RWPE2 (cell line): Measurements from ENCODE around the gene HOXD12.

ENCODE experiments used
- ATAC-seq: fragments of 200-7000 bp; cut with Tn5 transposase; 3 replicates; pipeline ENCODE4 v1.9.1; 2021; ENCODE audit warnings: low read depth
- DNase-seq: peaks from one replicate; pipeline ENCODE4 v3.0.0-alpha.2; 2020; ENCODE audit warnings: low spot score
- H3K27ac ChIP-seq: fragments of 450-650 bp; 2 replicates; pipeline ENCODE4 v1.5.1; 2017; ENCODE audit warnings: mild to moderate bottlenecking; ENCODE audit not compliant: poor library complexity, severe bottlenecking
- H3K27me3 ChIP-seq: fragments of 250-450 bp; sonication (Bioruptor Pico); 2 replicates; pipeline ENCODE4 v1.5.1; 2021; ENCODE audit warnings: mild to moderate bottlenecking, moderate library complexity; ENCODE audit not compliant: insufficient read depth, poor library complexity, severe bottlenecking
- H3K36me3 ChIP-seq: fragments of 250-450 bp; sonication (Bioruptor Pico); 2 replicates; pipeline ENCODE4 v1.5.1; 2020; ENCODE audit warnings: low read depth, mild to moderate bottlenecking, moderate library complexity
- H3K4me1 ChIP-seq: fragments of 250-450 bp; sonication (Bioruptor Pico); 2 replicates; pipeline ENCODE4 v1.5.1; 2021; ENCODE audit warnings: mild to moderate bottlenecking, moderate library complexity; ENCODE audit not compliant: insufficient read depth, poor library complexity, severe bottlenecking
- H3K4me3 ChIP-seq: fragments of 250-450 bp; sonication (Bioruptor Pico); 2 replicates; pipeline ENCODE4 v1.5.1; 2021; ENCODE audit warnings: mild to moderate bottlenecking, moderate library complexity; ENCODE audit not compliant: severe bottlenecking
- H3K9me3 ChIP-seq: fragments of 250-450 bp; sonication (Bioruptor Pico); 2 replicates; pipeline ENCODE4 v1.5.1; 2021; ENCODE audit warnings: mild to moderate bottlenecking, moderate library complexity; ENCODE audit not compliant: severe bottlenecking
- TF ChIP-seq, protein P1 (sequence below): fragments of 450-650 bp; IDR thresholded peaks from one replicate; pipeline ENCODE4 v1.5.1; 2017; ENCODE audit warnings: mild to moderate bottlenecking, moderate library complexity; ENCODE audit not compliant: poor library complexity, severe bottlenecking

HOXD12 gene

DNA sequence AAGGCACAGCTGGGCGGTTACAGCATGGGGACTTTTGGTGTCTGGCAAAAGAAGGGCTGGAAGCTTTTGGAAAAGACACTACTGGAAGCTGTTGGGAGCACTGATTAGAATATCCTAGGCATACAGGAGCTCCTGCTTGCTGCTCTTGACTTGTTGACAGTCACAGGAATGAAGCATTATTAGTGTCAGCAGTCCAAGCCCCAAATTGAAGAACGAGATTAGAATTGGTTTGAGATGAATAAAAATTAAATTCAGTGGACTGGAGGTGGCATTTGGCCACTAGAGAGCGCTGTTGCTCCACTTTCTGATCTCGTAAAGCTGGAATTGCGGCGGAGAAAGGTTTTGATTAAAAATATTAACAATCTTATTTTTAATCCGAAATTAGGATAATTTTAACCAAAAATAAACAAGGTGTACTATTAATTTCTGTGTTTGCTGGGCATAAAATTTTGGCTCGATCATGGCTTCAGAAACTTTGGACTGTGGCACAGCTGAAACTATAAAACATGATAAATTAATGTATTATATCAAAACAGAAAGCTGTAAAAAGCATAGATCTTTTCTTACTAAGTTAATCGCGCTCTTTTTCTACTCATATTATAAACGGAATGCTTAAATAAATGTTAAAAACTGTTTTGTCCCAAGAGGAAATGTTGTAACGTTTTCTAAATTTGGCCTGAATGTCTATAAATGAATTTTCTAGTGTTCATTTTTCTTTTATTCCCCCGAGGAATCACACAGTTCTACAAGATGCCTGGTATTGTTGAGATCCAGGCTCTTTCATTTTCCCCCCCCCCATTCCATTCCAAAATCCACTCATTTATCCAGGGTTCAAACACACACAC is 27.6 kb downstream of the HOXD12 start:
- H3K4me3 ChIP-seq = no peak overlapping the region
- no peaks in the 10 kb centered on the region for H3K9me3 ChIP-seq
- peak; percentile 13; the same call in 1 of the 3 replicates for ATAC-seq
- H3K36me3 ChIP-seq = peaks cover 8% of the 10 kb centered on the region
- TF ChIP-seq, protein P1, sequence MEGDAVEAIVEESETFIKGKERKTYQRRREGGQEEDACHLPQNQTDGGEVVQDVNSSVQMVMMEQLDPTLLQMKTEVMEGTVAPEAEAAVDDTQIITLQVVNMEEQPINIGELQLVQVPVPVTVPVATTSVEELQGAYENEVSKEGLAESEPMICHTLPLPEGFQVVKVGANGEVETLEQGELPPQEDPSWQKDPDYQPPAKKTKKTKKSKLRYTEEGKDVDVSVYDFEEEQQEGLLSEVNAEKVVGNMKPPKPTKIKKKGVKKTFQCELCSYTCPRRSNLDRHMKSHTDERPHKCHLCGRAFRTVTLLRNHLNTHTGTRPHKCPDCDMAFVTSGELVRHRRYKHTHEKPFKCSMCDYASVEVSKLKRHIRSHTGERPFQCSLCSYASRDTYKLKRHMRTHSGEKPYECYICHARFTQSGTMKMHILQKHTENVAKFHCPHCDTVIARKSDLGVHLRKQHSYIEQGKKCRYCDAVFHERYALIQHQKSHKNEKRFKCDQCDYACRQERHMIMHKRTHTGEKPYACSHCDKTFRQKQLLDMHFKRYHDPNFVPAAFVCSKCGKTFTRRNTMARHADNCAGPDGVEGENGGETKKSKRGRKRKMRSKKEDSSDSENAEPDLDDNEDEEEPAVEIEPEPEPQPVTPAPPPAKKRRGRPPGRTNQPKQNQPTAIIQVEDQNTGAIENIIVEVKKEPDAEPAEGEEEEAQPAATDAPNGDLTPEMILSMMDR = peak; percentile 94
- no peak for DNase-seq
- no peaks in the 10 kb centered on the region for H3K27me3 ChIP-seq
- H3K27ac ChIP-seq = no peak overlapping the region
- peaks cover 5% of the 10 kb centered on the region for H3K4me1 ChIP-seq

DNA sequence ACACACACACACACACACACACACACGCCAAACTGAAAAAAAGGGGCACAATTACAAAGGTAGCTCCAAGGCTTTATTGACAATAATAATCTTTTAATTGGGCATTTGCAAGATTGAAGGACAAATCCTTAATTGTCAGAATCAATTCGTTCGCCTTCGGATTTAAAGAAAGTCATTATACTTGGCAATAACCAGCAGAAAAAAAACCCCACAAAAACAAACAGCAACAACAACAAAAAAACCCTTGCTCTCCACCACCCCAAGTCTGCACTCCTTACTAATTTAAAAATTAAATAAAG is 28.1 kb downstream of the HOXD12 start:
- Histone ChIP-seq H3K9me3 (no peaks in the 10 kb centered on the region), H3K27ac (no peak overlapping the region), H3K27me3 (no peaks in the 10 kb centered on the region), H3K4me1 (peaks cover 5% of the 10 kb centered on the region), H3K4me3 (no peak overlapping the region), H3K36me3 (peaks cover 8% of the 10 kb centered on the region)
- ATAC-seq (no peak), DNase-seq (no peak)
- TF ChIP-seq, protein P1 = no peak

DNA sequence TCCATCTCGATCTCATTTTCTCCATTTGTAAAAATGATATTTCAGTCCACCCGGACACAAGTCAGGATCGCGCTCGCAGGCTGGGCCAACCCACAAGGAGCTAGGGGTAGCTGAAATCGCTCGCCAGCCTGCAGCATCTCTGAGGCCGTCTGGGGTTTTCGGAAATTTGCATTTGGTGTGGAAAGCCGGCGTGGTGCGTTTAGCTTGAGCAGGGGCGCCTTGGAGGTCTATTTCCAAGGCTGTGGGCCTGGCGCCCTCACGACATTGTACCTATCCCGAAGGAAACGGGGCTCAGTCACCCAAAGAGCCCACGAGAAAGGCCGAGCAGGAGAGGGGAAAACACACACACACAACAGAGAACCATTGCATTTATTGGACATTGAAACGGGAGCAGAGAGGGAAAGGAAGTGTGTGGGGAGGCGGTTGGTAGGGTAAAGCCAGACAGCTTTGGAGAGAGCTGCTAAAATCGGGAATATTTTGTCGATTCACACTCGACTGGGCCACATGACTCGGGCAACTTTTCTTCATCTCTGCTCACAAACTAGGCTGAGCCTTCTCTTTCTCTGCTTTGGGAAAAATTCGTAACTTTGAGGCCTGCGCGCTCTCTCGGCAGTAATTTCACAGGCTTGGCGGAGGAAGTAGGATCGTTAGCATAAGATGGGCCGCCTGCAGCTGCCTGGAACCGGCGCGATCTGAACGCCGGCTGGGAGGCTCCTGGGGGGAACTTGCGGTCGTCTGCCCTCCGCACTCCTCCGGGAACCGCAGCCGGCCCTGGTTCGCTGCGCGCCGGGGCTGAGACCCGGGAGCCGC is 28.8 kb downstream of the HOXD12 start:
- H3K27me3 ChIP-seq = no peaks in the 10 kb centered on the region
- TF ChIP-seq, protein P1 = no peak
- no peak overlapping the region for H3K27ac ChIP-seq
- ATAC-seq (no peak), DNase-seq (no peak)
- no peaks in the 10 kb centered on the region for H3K9me3 ChIP-seq
- H3K4me1 ChIP-seq = peaks cover 5% of the 10 kb centered on the region
- H3K4me3 ChIP-seq = no peak overlapping the region
- H3K36me3 ChIP-seq = peaks cover 6% of the 10 kb centered on the region

DNA sequence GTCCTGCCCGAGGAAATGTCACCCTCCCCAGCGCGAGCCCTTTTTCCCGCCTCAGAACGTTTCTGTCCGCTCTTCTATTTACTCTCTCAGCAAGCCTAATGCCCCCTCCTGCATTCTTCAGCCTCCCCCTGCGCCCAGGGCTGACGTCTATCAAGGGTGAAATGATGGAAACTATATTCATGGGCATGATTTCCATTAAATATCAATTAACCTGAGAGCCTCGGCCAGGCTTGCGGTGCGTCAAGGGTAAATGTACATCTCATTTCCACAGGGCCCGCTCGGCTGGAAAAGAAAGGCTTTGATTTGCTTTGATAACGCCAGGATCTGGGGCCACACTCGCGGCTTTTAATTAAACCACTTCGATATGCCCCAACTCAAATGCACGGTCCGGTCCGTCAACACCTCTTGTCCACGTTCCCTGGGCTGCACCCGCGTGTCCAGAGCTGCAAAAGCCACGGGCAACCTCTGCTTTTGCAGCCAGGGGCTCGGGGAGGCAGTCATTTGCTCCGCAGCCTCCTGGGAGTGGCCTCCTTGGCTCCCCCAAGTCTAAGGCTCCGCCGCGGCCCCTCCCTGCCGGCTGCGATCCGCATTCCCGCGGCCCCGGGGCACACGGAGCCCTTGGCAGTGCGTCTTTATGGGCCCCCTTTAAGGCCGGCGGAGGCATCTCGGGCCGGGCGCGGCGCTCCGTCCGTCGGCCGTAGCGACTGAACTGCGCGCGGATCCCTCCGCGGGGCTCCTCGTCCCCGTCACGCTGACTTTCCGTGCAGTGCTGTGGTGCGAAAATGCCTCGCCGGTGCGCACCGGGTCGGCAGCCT is 29.6 kb downstream of the HOXD12 start, which contains the start of gene HOXD8:
HOXD8 (plus strand) TSS at position 724 of the 815 bp plus-strand sequence. CDS start 662 bp downstream, outside the sequence.
- H3K27ac ChIP-seq = peak within 1 kb of the TSS; percentile 65
- TF ChIP-seq, protein P1 = no peak
- peaks cover 5% of the 10 kb centered on the region for H3K4me1 ChIP-seq
- H3K36me3 ChIP-seq = no peaks in the 10 kb centered on the region
- no peaks in the 10 kb centered on the region for H3K27me3 ChIP-seq
- no peaks in the 10 kb centered on the region for H3K9me3 ChIP-seq
- peak within 1 kb of the TSS; percentile 96 for H3K4me3 ChIP-seq
- ATAC-seq (peak; percentile 45), DNase-seq (no peak)
